GM18858 (cell line): ENCODE measurements around the gene GRAMD1B.

ENCODE experiments used
- ATAC-seq: cut with Tn5 transposase; IDR thresholded peaks from one replicate; pipeline ENCODE4 v1.9.1; 2021; ENCODE audit not compliant: unreplicated experiment

The GRAMD1B gene

GRCh38 chr11:123624974-123625373 is 194.9 kb downstream of the GRAMD1B start:
- no peak for ATAC-seq

- no peak for ATAC-seq
Measured at GRCh38 chr11:123628936-123629683, 199.0 kb downstream of the GRAMD1B start.

- ATAC-seq = no peak
Measured at GRCh38 chr11:123630126-123630608, 200.1 kb downstream of the GRAMD1B start.

DNA sequence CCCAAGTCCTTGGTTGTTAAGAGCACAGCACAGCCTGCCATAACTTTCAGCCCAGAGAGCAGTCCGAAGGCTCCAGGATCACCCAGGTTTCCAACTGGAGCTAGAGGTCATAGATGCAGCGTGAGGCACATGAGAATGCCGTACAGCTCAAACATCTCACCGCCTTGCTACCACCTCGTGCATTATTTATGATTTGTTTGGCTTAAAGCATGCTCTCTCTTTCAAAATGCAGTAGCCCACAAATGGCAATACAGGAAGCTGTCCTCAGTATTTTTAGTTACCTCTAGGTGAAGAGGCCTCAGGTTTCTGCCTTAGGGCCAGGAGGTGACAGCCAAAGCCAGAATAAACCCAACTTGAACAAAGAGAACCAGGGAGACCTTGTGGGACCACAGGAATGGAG is 210.0 kb downstream of the GRAMD1B start:
- ATAC-seq = no peak

GRCh38 chr11:123640677-123641494 is 210.8 kb downstream of the GRAMD1B start:
- no peak for ATAC-seq

DNA sequence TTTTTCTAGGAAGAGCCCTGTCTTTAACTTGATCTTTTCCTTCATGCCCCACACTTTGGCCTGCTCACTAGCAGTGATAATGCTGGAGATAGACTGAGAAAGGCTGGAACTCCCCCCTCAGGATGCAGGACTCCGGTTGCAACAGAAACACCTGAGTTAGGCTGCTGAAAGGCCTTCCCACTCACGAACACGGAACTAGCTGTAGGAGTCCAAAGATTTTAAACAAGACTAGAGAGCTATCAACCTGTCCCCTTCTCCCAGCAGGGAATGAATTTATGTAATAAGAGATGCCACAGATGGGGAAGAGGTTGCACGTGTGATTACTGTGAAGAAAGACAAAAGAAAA is 211.4 kb downstream of the GRAMD1B start:
- ATAC-seq = no peak

DNA sequence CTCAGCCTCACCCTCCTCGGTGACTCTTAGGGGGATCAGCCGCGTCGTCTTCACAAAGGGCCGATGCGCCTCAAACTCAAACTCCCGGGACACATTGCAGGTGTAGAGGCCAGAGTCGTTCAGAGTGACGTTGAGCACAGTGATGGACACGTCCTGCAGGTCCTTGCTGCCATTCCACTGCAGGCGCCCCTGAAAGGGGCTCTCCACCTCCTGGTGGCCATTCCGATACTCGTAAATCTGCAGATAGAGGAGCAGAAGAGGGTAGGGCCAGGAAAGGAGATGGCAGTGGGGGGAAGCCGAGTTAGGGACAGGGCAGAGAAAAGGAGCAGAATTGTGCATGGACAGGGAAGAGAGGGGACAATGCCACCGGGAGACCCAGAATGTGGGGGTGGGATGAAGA is 212.4 kb downstream of the GRAMD1B start:
- no peak for ATAC-seq

- no peak for ATAC-seq
Measured at GRCh38 chr11:123645286-123645975, 215.4 kb downstream of the GRAMD1B start.

- no peak for ATAC-seq
Measured at GRCh38 chr11:123650901-123651300, 220.8 kb downstream of the GRAMD1B start.

DNA sequence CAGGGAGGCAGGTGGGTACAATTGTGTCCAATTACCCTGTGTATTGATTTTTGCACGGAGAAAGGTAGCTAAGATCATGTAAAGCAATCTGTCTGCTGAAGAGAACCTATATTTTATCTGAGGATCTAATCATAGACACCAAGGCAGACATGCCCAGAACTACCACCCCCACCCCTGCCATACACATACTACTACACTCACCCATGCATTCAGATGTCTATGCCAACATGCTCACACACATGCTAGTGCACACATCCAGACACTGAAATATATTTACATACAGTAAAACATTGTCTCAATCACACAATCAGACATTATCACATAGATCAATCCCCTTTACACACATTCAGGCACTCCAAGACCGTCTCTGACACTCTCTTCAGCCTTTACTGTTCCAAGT is 222.5 kb downstream of the GRAMD1B start:
- no peak for ATAC-seq

DNA sequence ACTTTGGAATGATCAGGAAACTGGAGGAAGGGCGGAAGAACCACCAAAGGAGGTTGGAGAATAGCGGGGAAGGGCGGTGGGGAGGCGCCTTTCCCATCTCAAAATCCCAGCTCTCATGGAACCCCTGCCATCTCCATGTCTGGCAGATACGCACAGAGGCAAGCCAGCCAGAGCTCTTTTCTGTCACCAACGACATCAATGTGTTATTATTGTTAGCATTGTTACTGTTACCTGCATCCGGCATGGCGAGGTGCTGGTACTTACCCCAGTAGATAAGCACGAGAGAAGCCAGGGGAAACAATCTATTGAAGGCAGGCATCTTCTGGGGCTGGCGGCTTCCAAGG is 223.4 kb downstream of the GRAMD1B start:
- ATAC-seq = no peak

DNA sequence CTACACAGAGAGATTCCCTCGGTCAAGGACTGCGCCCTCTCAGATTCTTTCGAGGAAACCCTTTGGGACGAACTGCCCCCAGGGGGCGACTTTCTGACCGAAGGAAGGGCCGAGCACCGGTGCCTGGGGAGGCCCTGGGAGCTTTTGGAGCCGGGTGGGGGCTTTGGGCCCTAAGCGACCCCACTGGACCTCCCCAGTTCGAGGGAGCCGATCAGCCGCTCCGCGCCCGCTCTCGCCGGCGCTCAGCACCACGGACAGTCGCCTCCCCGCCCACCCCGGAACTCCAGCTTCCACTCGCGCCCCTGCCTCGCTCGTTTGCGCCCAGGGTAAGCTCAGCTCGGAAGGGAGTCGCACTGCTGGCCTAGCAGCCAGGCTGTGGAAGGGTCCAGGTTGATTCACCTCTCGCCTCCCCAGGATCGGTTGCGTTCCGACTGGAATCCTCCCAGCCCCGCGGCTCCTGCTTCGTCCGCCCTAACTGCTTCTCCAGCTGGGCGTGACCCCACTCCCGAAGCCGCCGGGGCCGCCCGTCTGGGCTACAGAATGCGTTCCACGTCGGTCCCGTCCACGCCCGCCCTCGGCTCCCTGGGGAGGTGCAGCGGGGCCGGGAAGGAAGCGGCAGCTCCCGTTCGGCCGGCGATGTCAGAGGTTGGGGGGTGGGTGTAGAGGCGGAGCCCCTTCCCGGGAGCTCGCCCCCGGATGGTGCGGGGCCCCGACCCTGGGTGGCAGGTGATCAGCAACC is 223.9 kb downstream of the GRAMD1B start:
- no peak for ATAC-seq

GRCh38 chr11:123654566-123655081 is 224.6 kb downstream of the GRAMD1B start, which contains the start of gene SCN3B:
SCN3B (minus strand) TSS chr11:123654624; CDS start chr11:123653801, 823 bp downstream.
- ATAC-seq = no peak

DNA sequence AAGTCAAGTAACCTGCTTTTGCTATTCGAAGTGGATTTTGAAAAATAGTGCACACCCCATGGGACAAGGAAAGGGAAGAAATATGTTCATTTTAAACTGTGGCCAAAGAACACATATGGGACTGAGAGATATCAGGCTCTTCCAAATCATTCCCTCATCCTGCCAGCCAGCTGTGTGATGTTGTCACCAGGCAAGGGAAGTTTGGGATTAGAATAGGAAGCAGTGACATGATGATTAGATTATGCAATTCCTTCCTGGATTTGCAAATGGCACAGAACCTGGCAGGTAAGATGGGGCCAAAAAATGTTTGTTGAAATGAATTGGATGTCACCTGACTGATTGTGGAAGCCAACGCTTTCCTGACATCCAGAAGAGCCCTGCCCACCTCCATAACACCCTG is 229.2 kb downstream of the GRAMD1B start:
- no peak for ATAC-seq

- ATAC-seq = peak; percentile 88
Measured at GRCh38 chr11:123659965-123660364, 229.9 kb downstream of the GRAMD1B start.

GRCh38 chr11:123665306-123665705 is 235.2 kb downstream of the GRAMD1B start:
- ATAC-seq = no peak

GRCh38 chr11:123670081-123670480 is 240.0 kb downstream of the GRAMD1B start:
- no peak for ATAC-seq

DNA sequence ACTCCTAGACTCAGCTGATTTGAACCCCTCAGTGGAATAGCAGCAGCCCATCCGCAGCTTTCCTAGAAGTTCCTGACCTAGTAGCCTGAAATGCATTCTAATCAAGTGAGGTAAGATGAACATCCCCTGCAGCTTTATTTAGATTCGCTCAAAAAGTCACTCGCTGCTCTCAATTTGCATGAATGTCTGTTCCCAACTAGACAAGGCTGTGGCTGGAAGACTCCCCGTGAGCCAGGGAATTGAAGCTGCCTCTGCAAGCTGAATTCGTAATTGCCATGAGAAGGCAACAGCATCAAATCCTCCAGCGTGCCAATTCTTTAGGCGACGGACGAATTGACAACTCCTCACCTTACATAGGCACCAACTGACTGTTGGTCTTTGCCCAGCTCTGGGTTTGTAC is 241.5 kb downstream of the GRAMD1B start:
- ATAC-seq = no peak

- no peak for ATAC-seq
Measured at GRCh38 chr11:123672568-123672967, 242.5 kb downstream of the GRAMD1B start.

- ATAC-seq = no peak
Measured at GRCh38 chr11:123674297-123674696, 244.2 kb downstream of the GRAMD1B start.
